ENCODE data around the gene CDC34.
"Not testable (repeated sequence)": the region's sequence is repeated elsewhere in the genome, so short reads cannot be mapped to it uniquely, and the experiment has no call there.

Gene CDC34

DNA sequence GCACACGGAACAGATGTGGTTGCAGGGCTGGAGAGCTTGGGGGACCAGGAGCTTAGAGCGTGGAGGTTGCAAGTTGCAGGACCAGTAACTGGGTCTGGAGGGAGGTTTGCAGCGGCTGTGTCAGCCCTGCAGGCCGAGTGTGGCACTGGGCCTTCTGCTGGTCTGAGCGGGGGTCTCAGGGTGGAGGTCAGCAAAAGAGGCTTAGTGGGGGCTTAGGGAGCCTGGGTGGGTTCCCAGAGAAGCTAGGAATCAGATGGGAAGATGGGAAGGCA, 52.3 kb downstream of the CDC34 start:
- H4K20me1 ChIP-seq (ENCODE audit: low read depth, low read length): no peaks in the 10 kb centered on the region; the same call in 1 of the 2 replicates
- peaks cover 6% of the 10 kb centered on the region; the same call in 1 of the 2 replicates for H3K79me2 ChIP-seq (ENCODE audit: insufficient read depth, low read length)
- no peaks in the 10 kb centered on the region for H3K36me3 ChIP-seq (ENCODE audit: low read length)
- no peak overlapping the region for H3K27ac ChIP-seq (ENCODE audit: low read depth, low read length)
- TF ChIP-seq EZH2phosphoT487 (conservative IDR thresholded peaks at IDR 0.05; ENCODE audit: low read length): no peak
- TF ChIP-seq, protein P1, sequence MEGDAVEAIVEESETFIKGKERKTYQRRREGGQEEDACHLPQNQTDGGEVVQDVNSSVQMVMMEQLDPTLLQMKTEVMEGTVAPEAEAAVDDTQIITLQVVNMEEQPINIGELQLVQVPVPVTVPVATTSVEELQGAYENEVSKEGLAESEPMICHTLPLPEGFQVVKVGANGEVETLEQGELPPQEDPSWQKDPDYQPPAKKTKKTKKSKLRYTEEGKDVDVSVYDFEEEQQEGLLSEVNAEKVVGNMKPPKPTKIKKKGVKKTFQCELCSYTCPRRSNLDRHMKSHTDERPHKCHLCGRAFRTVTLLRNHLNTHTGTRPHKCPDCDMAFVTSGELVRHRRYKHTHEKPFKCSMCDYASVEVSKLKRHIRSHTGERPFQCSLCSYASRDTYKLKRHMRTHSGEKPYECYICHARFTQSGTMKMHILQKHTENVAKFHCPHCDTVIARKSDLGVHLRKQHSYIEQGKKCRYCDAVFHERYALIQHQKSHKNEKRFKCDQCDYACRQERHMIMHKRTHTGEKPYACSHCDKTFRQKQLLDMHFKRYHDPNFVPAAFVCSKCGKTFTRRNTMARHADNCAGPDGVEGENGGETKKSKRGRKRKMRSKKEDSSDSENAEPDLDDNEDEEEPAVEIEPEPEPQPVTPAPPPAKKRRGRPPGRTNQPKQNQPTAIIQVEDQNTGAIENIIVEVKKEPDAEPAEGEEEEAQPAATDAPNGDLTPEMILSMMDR (IDR thresholded peaks at IDR 0.05; ENCODE audit: insufficient read depth, low read length, poor library complexity, severe bottlenecking): no peak
- H3K9me3 ChIP-seq (ENCODE audit: insufficient read depth, low read length): no peaks in the 10 kb centered on the region
- no peaks in the 10 kb centered on the region for H3K27me3 ChIP-seq (ENCODE audit: low read length)
- H3K4me2 ChIP-seq (ENCODE audit: low read depth, low read length, poor library complexity, severe bottlenecking): no peak overlapping the region
- H2AFZ ChIP-seq (ENCODE audit: low read depth, low read length, severe bottlenecking): no peak overlapping the region
- H3K9me2 ChIP-seq (replicated peaks; ENCODE audit: insufficient read depth, low read length): no peaks in the 10 kb centered on the region
- H3K9ac ChIP-seq (ENCODE audit: low read length): no peak overlapping the region
- no peaks in the 10 kb centered on the region for H3F3A ChIP-seq (ENCODE audit: insufficient read depth)
- H3K4me3 ChIP-seq (ENCODE audit: insufficient read depth, low read length, poor library complexity, severe bottlenecking): no peak overlapping the region

DNA sequence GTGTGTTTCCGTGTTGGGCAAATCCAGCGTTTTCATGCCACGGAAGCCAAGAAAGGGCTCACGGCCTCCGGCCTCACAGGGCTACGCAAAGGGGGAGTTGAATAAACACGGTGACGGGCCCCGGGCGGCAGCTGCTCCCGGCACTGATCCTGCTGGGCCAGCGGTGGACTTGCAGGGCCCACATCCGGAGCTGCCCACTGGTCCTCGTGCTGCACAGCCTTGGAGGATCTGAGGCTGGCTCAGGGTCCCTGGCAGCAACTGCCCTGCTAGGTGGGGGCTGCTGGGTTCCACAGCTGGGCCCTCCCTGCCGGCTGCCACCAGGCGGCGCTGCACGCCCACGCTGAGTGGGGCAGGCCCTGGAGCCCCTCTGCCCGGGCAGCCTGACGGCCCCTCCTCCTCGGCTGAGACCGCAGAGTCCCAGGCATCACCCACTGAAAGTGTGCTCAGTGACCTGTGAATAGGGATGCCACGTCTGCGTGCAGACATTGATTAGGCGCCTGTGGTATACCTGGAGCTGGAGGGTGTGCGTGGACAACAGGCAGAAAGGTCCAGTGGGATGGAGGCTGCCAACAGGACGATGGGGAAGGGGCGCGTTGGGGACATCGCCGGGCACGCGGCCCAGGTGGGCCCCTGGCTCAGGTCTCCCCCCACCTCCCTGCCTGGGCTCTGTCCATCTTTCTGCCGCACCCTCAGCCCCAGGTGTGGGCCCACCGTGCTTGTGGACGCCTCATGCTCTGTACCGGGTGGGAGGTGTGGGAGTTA, 52.9 kb downstream of the CDC34 start:
- Histone ChIP-seq H3K9me2 (replicated peaks; ENCODE audit: insufficient read depth, low read length) (no peaks in the 10 kb centered on the region), H3K9ac (ENCODE audit: low read length) (no peak overlapping the region), H3K9me3 (ENCODE audit: insufficient read depth, low read length) (no peaks in the 10 kb centered on the region)

DNA sequence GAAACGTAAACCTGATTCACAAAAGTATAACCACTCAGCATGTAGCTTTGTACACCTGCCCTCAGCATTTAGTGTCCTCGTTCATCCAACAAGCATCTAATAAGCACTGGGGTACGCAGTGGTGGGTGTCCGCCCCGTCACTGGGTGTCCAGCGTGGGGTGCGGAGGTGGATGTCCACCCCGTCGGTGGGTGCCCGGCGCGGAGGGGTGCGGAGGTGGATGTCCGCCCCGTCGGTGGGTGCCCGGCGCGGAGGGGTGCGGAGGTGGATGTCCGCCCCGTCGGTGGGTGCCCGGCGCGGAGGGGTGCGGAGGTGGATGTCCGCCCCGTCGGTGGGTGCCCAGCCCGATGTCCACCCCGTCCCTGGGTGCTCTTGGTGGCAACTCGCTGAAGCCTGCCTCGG, 53.6 kb downstream of the CDC34 start:
- H3K9ac ChIP-seq (ENCODE audit: low read length); H3F3A ChIP-seq (ENCODE audit: insufficient read depth); H3K27ac ChIP-seq (ENCODE audit: low read depth, low read length); H3K36me3 ChIP-seq (ENCODE audit: low read length); H4K20me1 ChIP-seq (ENCODE audit: low read depth, low read length); H3K9me2 ChIP-seq (replicated peaks; ENCODE audit: insufficient read depth, low read length); H2AFZ ChIP-seq (ENCODE audit: low read depth, low read length, severe bottlenecking); H3K4me2 ChIP-seq (ENCODE audit: low read depth, low read length, poor library complexity, severe bottlenecking); H3K27me3 ChIP-seq (ENCODE audit: low read length); H3K9me3 ChIP-seq (ENCODE audit: insufficient read depth, low read length); H3K4me3 ChIP-seq (ENCODE audit: insufficient read depth, low read length, poor library complexity, severe bottlenecking); H3K79me2 ChIP-seq (ENCODE audit: insufficient read depth, low read length): not testable (repeated sequence)

More for the DNA sequence above, 52.9 kb downstream of the CDC34 start:
- Histone ChIP-seq H3K79me2 (ENCODE audit: insufficient read depth, low read length) (peaks cover 1% of the 10 kb centered on the region; the same call in 1 of the 2 replicates), H3K27me3 (ENCODE audit: low read length) (no peaks in the 10 kb centered on the region), H4K20me1 (ENCODE audit: low read depth, low read length) (no peaks in the 10 kb centered on the region; the same call in 1 of the 2 replicates), H3F3A (ENCODE audit: insufficient read depth) (no peaks in the 10 kb centered on the region), H3K4me3 (ENCODE audit: insufficient read depth, low read length, poor library complexity, severe bottlenecking) (no peak overlapping the region), H2AFZ (ENCODE audit: low read depth, low read length, severe bottlenecking) (no peak overlapping the region), H3K27ac (ENCODE audit: low read depth, low read length) (no peak overlapping the region), H3K4me2 (ENCODE audit: low read depth, low read length, poor library complexity, severe bottlenecking) (no peak overlapping the region), H3K36me3 (ENCODE audit: low read length) (no peaks in the 10 kb centered on the region)
- TF ChIP-seq EZH2phosphoT487 (conservative IDR thresholded peaks at IDR 0.05; ENCODE audit: low read length): no peak
- TF ChIP-seq, protein P1 (IDR thresholded peaks at IDR 0.05; ENCODE audit: insufficient read depth, low read length, poor library complexity, severe bottlenecking): peak; percentile 85

DNA sequence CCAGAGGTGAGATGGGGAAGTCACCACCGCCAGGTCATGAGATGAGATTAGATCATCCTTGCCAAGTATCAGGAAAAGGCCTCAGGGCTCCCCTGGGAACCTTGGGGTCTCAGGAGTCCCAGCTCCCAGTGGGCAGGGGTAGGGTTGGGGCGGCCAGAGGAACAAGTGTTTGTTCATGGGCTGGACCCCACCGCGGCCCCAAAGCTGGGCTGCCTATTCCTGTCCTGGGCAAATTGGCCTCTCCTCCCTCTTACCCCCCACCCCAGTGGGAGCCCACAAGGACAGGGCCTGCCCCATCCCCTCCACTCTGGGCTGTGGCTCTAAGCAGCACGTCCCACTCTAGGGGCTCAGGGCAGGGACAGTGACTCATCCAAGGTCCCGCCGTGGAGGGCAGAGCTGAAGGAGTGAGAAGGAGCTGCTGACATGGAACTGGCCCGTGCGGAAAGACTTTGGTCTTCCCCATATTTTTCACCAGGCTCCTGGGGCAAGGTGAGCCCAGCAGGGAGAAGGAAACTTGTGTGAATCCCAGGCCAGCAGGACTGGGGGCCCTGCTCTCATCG, 54.1 kb downstream of the CDC34 start:
- Histone ChIP-seq H3K36me3 (ENCODE audit: low read length) (no peaks in the 10 kb centered on the region), H3K27me3 (ENCODE audit: low read length) (no peaks in the 10 kb centered on the region), H3K4me3 (ENCODE audit: insufficient read depth, low read length, poor library complexity, severe bottlenecking) (no peak overlapping the region), H3K9me2 (replicated peaks; ENCODE audit: insufficient read depth, low read length) (no peaks in the 10 kb centered on the region), H3K27ac (ENCODE audit: low read depth, low read length) (no peak overlapping the region), H3K9ac (ENCODE audit: low read length) (no peak overlapping the region), H3F3A (ENCODE audit: insufficient read depth) (no peaks in the 10 kb centered on the region), H3K9me3 (ENCODE audit: insufficient read depth, low read length) (no peaks in the 10 kb centered on the region), H3K4me2 (ENCODE audit: low read depth, low read length, poor library complexity, severe bottlenecking) (no peak overlapping the region), H4K20me1 (ENCODE audit: low read depth, low read length) (no peaks in the 10 kb centered on the region; the same call in 1 of the 2 replicates), H2AFZ (ENCODE audit: low read depth, low read length, severe bottlenecking) (no peak overlapping the region), H3K79me2 (ENCODE audit: insufficient read depth, low read length) (no peaks in the 10 kb centered on the region)
- TF ChIP-seq, protein P1 (IDR thresholded peaks at IDR 0.05; ENCODE audit: insufficient read depth, low read length, poor library complexity, severe bottlenecking): no peak
- TF ChIP-seq EZH2phosphoT487 (conservative IDR thresholded peaks at IDR 0.05; ENCODE audit: low read length): no peak
